Small intestine (tissue), 7 donors: ENCODE data around the gene CFAP100. TPM values are rescaled to one million over a fixed set of nuclear protein-coding genes. Genes with fewer than 3 reads are reported as not detected.

Experiments used
- DNase-seq, 2 donors: peaks; one replicate each; pipeline versions ENCODE4 v3.0.0 to v3.0.0-alpha.2; 2013
- FAIRE-seq: peaks from 2 replicates; lab custom pipeline; 2012; peaks lifted over from hg19 to GRCh38; lab: Jason Lieb, UNC
- H3K27ac ChIP-seq, 3 donors: one replicate each; pipeline ENCODE4 v1.5.1; 2013; ENCODE audit warnings: low read length in 2 of 3, mild to moderate bottlenecking in 2 of 3, control low read depth in 1 of 3, inconsistent platforms in 1 of 3, low read depth in 1 of 3, moderate library complexity in 1 of 3
- H3K27me3 ChIP-seq, 3 donors: one replicate each; pipeline ENCODE4 v1.6.1; 2013; ENCODE audit warnings: low read length in 3 of 3, inconsistent platforms in 1 of 3; ENCODE audit not compliant: control insufficient read depth in 3 of 3, insufficient read depth in 3 of 3
- H3K36me3 ChIP-seq, 3 donors: one replicate each; pipeline ENCODE4 v1.6.1; 2013; ENCODE audit warnings: low read length in 3 of 3, inconsistent platforms in 1 of 3, low read depth in 1 of 3, mild to moderate bottlenecking in 1 of 3, moderate library complexity in 1 of 3; ENCODE audit not compliant: control insufficient read depth in 3 of 3, insufficient read depth in 2 of 3
- H3K4me1 ChIP-seq, 3 donors: one replicate each; pipeline ENCODE4 v1.6.1; 2013; ENCODE audit warnings: low read length in 2 of 3, inconsistent platforms in 1 of 3, low read depth in 1 of 3, mild to moderate bottlenecking in 1 of 3, moderate library complexity in 1 of 3; ENCODE audit not compliant: control insufficient read depth in 3 of 3, insufficient read depth in 2 of 3
- H3K4me3 ChIP-seq, 3 donors: one replicate each; pipeline ENCODE4 v1.5.1; 2013; ENCODE audit warnings: low read length in 3 of 3, control low read depth in 1 of 3, inconsistent platforms in 1 of 3, low read depth in 1 of 3, mild to moderate bottlenecking in 1 of 3, moderate library complexity in 1 of 3
- H3K9me3 ChIP-seq, 2 donors: one replicate each; pipeline ENCODE4 v1.6.1; 2013; ENCODE audit warnings: low read depth in 1 of 2, low read length in 1 of 2; ENCODE audit not compliant: control insufficient read depth in 2 of 2, insufficient read depth in 1 of 2
- WGBS, 3 donors: extraction: QIAGEN DNeasy Blood & Tissue Kit; methylation state at CpG; one replicate each; pipeline ENCODE4 v1.1.7; 2013; 5-methylcytosine and 5-hydroxymethylcytosine counted together
- polyA plus RNA-seq, 4 donors: library from polyadenylated mRNA; stranded (reverse) in 3 of 4; unstranded in 1 of 4; fragments of 200-250 nt in 3 of 4; fragments of 120-200 nt in 1 of 4; gene quantifications; one replicate each; pipeline versions ENCODE4 v1.2.1 to v1.2.3, GENCODE V29; 2013
- donor health status: healthy with polysubstance abuse.
- donor health status: control.
- donor health status: control.
- donor health status: Bipolar disorder and iron deficiency.
- donor health status: healthy.

The CFAP100 gene
- polyA plus RNA-seq, 4 donors, result 0.53 TPM; not detected in 3

DNA sequence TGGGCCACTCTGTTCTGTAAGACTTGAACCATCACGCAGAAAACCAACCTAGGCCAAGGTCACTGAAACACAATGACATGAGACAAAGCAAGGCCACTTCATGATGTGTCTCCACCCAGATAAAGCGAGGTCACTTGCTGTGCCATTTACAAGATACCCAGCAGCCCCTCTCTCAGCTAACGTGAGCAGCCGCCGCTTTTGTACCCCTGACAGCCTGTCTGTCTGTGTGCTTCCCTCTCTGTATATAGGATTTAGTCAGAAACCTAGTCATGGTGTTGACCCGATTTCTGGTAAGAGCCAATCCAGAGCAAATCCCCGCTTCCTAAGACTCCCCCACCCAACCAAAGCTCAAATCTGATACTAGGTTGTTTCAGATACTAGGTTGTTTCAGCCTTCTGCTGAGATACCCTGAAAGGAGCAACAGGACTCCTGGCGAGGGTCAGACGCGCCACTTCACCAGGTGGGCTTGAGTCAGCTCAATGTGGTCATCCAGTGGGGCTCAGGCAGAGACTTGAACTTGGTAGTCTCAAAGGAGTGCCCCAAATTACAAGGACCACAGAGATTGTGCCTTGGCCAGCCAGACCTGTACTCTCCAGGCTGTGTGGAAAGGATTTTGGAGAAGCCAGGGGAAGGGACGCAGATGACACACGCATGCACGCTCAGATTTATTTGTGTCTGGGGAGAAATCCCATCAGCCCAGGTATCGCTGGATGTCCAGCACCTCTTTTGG, 84.0 kb downstream of the CFAP100 start:
- FAIRE-seq, result no peak
- no peaks in the 10 kb centered on the region for H3K9me3 ChIP-seq
- no peak for DNase-seq
- WGBS, 3 donors, result 93 to 96% (median 94%) methylated on average over 14 of the region's 14 CpGs
- H3K4me3 ChIP-seq, result no peak overlapping the region
- no peaks in the 10 kb centered on the region for H3K27me3 ChIP-seq
- peaks cover 0 to 5% (median 0%) of the 10 kb centered on the region in 3 donors for H3K36me3 ChIP-seq
- H3K4me1 ChIP-seq, result peaks cover 0 to 25% (median 1%) of the 10 kb centered on the region in 3 donors
- H3K27ac ChIP-seq, result no peak overlapping the region

DNA sequence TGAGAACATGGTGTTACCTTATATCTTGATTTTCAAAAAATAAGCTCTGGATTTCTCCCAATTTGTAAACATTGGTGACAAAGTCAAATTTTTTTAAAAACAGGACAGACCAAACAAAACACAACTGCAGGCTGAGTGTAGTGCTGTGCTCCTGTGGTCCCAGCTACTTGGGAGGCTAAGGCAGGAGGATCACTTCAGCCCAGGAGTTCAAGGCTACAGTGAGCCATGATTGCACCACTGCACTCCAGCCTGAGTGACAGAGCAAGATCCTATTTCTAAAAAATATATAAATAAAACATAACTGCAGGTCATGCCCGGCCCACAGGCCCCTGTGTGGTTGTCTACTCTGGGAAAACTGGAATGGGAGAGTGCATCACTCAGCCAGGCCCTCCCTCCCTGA, 84.9 kb downstream of the CFAP100 start:
- H3K27ac ChIP-seq, result no peak overlapping the region
- no peaks in the 10 kb centered on the region for H3K27me3 ChIP-seq
- H3K36me3 ChIP-seq, result no peaks in the 10 kb centered on the region
- H3K4me1 ChIP-seq, result peaks cover 0 to 20% (median 0%) of the 10 kb centered on the region in 3 donors
- H3K4me3 ChIP-seq, result no peak overlapping the region
- no peaks in the 10 kb centered on the region for H3K9me3 ChIP-seq
- 69 to 93% (median 89%) methylated on average over 1 of the region's 1 CpG for WGBS, 3 donors
- no peak for DNase-seq
- no peak for FAIRE-seq

DNA sequence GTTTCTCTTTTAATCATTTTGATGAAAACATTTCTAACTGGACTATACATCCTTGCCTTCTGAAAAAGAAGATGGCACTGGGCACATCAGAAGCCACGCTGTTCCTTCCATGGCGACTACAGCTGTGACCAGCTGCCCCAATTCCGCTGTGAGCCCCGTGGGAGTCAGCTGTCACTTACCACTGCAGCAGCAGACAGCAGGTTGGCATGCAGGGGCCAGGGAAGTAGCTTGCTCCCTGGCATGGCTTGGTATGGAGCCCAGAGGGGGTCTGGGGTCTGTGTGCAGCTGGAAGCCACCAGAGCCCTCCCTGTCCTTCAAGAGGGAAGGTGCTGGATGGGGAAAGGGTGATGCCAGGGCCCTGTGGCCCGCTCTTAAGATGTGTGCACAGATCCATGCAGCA, 85.5 kb downstream of the CFAP100 start:
- peaks cover 0 to 20% (median 0%) of the 10 kb centered on the region in 3 donors for H3K4me1 ChIP-seq
- no peaks in the 10 kb centered on the region for H3K9me3 ChIP-seq
- FAIRE-seq, result no peak
- H3K4me3 ChIP-seq, result no peak overlapping the region
- DNase-seq, result no peak
- H3K36me3 ChIP-seq, result no peaks in the 10 kb centered on the region
- no peak overlapping the region for H3K27ac ChIP-seq
- 75 to 90% (median 84%) methylated on average over 5 of the region's 5 CpGs for WGBS, 3 donors
- H3K27me3 ChIP-seq, result no peaks in the 10 kb centered on the region

DNA sequence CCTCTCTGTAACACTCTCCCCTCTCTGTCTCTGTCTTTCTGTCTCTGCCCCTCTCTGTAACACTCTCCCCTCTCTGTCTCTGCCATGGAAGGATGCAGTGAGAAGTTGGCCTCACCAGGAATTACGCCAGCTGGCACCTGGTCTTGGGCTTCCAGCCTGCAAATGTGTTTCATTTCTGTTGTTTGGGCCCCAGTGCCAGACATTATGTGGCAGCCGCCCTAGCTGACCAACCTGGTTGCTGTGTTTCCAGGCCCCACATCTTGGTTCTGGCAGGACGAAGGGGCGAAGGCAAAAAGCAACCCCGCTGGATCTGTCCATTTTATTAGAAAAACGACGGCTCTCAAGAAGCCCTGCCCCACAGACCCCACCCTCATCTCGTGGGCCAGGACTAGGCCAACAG, 86.2 kb downstream of the CFAP100 start:
- no peak for FAIRE-seq
- H3K27me3 ChIP-seq, result no peaks in the 10 kb centered on the region
- H3K36me3 ChIP-seq, result no peaks in the 10 kb centered on the region
- no peak for DNase-seq
- 72 to 89% (median 84%) methylated on average over 8 of the region's 8 CpGs for WGBS, 3 donors
- H3K27ac ChIP-seq, result no peak overlapping the region
- no peaks in the 10 kb centered on the region for H3K9me3 ChIP-seq
- H3K4me3 ChIP-seq, result no peak overlapping the region
- peaks cover 0 to 20% (median 0%) of the 10 kb centered on the region in 3 donors for H3K4me1 ChIP-seq

DNA sequence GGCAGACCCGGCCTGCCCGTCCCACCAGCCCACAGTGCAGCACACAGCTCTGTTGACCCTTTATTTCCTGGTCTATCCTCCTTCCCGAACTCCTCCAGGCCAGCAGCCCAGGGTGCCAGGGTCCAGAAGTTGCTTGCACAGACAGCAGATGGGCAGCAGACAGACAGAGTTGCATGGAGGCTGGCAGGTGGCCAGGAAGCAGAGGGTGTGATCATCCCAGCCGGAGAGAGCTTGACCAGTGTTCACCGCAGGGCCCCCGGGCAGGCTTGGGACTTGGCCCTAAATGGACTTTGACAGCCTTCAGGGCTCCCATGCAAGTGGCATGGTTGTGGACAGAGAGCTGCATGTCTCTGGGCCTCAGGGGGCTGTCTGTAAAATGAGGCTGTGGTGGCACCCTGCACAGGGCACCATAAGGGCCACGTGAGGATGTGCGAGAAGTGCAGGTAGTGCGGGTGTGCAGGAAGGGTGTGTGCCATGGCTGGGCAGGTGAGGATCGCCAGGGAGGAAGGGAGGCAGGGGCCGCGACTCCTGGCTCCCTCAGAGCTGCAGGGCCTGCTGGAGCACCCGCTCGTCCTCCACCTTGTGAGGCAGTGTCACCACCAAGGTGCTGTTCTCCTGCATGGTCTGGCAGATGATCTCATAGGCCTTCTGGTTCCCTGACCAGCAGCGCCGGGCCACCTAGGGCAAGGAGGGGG, 87.2 kb downstream of the CFAP100 start:
- Histone ChIP-seq H3K9me3 (no peaks in the 10 kb centered on the region), H3K27me3 (no peaks in the 10 kb centered on the region), H3K4me3 (no peak overlapping the region), H3K27ac (peak overlapping the region in 1 of 3 donors; percentile 48), H3K4me1 (peaks cover 0 to 15% (median 0%) of the 10 kb centered on the region in 3 donors), H3K36me3 (no peaks in the 10 kb centered on the region)
- 64 to 70% (median 66%) methylated on average over 12 to 16 of the region's 16 CpGs for WGBS, 3 donors
- FAIRE-seq (no peak), DNase-seq (peak; percentile 51 to 79)

DNA sequence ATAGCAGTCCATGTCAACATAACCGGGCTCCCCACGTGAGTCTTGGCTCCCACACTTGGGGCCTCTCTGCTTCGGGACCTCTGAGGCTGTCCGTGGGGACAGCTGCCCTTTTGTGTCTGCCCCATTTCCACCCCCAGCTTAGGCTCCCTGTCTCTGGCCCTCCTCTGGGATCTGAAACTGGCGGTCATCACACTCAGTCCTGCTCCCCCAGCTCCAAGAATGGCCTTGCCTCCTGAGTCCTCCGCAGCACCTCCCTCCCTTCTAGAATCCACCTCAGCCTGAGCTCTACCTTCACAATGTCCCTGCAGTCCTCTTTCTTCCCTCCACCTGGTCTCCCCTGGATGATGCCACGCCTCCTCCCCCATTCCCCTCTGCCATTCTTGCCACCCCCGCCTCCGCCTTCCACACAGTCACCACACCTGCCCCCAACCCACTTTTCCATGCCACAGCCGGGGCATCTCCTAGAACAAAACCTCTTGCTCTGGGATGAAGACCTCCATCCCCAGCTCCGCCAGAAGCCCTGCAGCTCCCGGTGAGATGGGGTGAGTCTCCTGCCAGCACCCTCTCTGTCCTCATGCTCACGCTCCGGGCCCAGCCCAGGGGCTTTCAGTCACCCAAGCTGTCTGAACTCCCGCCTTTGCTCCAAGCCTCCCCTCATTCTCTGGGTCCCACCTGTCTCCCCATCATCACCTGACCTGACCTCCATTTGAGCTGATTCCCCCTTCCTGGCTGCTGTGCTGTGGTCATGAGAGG, 88.0 kb downstream of the CFAP100 start:
- Histone ChIP-seq H3K4me1 (peaks cover 0 to 15% (median 0%) of the 10 kb centered on the region in 3 donors), H3K36me3 (no peaks in the 10 kb centered on the region), H3K4me3 (no peak overlapping the region), H3K27me3 (no peaks in the 10 kb centered on the region), H3K9me3 (no peaks in the 10 kb centered on the region), H3K27ac (peak overlapping the region in 1 of 3 donors; percentile 16)
- FAIRE-seq (no peak), DNase-seq (no peak)
- 84 to 96% (median 93%) methylated on average over 15 of the region's 15 CpGs for WGBS, 3 donors

DNA sequence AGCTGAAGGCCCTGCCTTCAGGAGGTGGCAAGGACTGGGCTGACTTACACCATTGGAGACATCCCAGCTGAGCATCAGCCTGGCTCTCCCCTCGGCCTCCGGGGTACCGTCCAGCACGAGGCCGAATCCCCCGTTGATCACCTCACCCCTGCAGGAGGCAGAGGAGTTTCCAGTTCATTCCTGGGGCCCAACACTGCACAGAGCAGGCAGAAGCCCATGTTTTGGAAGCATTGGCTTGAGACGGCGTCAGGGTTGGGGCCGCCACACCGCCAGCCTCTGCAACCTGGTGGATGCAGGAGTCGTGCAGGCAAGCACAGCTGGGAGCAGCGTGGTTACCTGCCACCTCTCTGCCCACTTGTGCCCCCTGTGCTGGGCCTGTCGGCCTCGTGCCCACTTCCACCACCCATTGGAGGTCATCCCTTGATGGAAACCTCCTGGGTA, 88.6 kb downstream of the CFAP100 start:
- H3K27me3 ChIP-seq, result no peaks in the 10 kb centered on the region
- no peak overlapping the region for H3K4me3 ChIP-seq
- 87 to 91% (median 89%) methylated on average over 14 of the region's 14 CpGs for whole genome bisulfite sequencing, 3 donors
- no peak overlapping the region for H3K27ac ChIP-seq
- no peak for DNase-seq
- peaks cover 0 to 15% (median 0%) of the 10 kb centered on the region in 3 donors for H3K4me1 ChIP-seq
- H3K36me3 ChIP-seq, result no peaks in the 10 kb centered on the region
- no peaks in the 10 kb centered on the region for H3K9me3 ChIP-seq
- FAIRE-seq, result no peak

DNA sequence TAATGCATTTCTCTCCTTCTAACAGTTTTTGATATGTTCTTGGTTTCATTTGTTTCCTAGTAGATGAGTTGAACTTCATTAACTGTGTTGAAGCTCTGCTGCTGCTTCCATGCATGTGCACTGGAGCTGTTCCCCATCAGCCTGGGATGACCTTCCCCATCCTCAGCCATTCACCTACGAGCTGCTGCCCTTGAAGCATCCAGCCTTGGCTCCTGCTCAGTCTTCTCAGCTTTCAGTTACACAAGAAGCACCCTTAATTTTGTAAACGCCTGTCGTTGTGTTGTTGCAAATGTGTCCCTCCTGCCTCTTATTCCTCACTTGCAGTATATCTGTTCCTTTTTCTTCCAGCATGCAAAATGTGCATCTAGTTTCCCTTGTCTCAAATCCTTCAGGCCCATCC, 89.4 kb downstream of the CFAP100 start:
- peaks cover 0 to 3% (median 0%) of the 10 kb centered on the region in 3 donors for H3K27me3 ChIP-seq
- no peak overlapping the region for H3K27ac ChIP-seq
- no peaks in the 10 kb centered on the region for H3K9me3 ChIP-seq
- DNase-seq (no peak), FAIRE-seq (no peak)
- peaks cover 0 to 15% (median 0%) of the 10 kb centered on the region in 3 donors for H3K4me1 ChIP-seq
- H3K4me3 ChIP-seq, result no peak overlapping the region
- WGBS, 3 donors, result 75 to 83% (median 76%) methylated on average over 3 of the region's 3 CpGs
- no peaks in the 10 kb centered on the region for H3K36me3 ChIP-seq
